ENCODE results near the gene PTCH1.

Gene PTCH1

GRCh38 chr9:95413793-95414192 lies 103.0 kb downstream of the PTCH1 start:
- no peak for TF ChIP-seq CTCF (IDR thresholded peaks at IDR 0.05; ENCODE audit: low read depth, low read length)
- DNase-seq, result no peak
- Histone ChIP-seq H3K4me1 (no peaks in the 10 kb centered on the region), H3K27me3 (no peaks in the 10 kb centered on the region; the same call in 1 of the 2 replicates), H3K9me3 (no peaks in the 10 kb centered on the region), H3K4me3 (ENCODE audit: low read depth, low read length) (no peak overlapping the region), H3K36me3 (no peaks in the 10 kb centered on the region; the same call in 1 of the 2 replicates)

GRCh38 chr9:95411054-95411892 lies 105.5 kb downstream of the PTCH1 start:
- TF ChIP-seq CTCF (IDR thresholded peaks at IDR 0.05; ENCODE audit: low read depth, low read length), result no peak
- no peaks in the 10 kb centered on the region for H3K4me1 ChIP-seq
- no peaks in the 10 kb centered on the region for H3K27me3 ChIP-seq

GRCh38 chr9:95409650-95410426 lies 106.9 kb downstream of the PTCH1 start:
- Histone ChIP-seq H3K4me1 (no peaks in the 10 kb centered on the region), H3K4me3 (ENCODE audit: low read depth, low read length) (no peak overlapping the region)
- TF ChIP-seq CTCF (IDR thresholded peaks at IDR 0.05; ENCODE audit: low read depth, low read length), result no peak

More at GRCh38 chr9:95411054-95411892, 105.5 kb downstream of the PTCH1 start:
- H3K9me3 ChIP-seq, result no peaks in the 10 kb centered on the region
- no peak overlapping the region for H3K4me3 ChIP-seq (ENCODE audit: low read depth, low read length)
- DNase-seq, result no peak
- H3K36me3 ChIP-seq, result no peaks in the 10 kb centered on the region

GRCh38 chr9:95407524-95407923 lies 109.2 kb downstream of the PTCH1 start:
- Histone ChIP-seq H3K4me1 (no peaks in the 10 kb centered on the region), H3K4me3 (ENCODE audit: low read depth, low read length) (no peak overlapping the region), H3K9me3 (no peaks in the 10 kb centered on the region), H3K27me3 (no peaks in the 10 kb centered on the region), H3K36me3 (no peaks in the 10 kb centered on the region)
- no peak for DNase-seq
- no peak for TF ChIP-seq CTCF (IDR thresholded peaks at IDR 0.05; ENCODE audit: low read depth, low read length)

More at GRCh38 chr9:95409650-95410426, 106.9 kb downstream of the PTCH1 start:
- DNase-seq, result no peak
- Histone ChIP-seq H3K27me3 (no peaks in the 10 kb centered on the region), H3K36me3 (no peaks in the 10 kb centered on the region), H3K9me3 (no peaks in the 10 kb centered on the region)

- Histone ChIP-seq H3K4me3 (ENCODE audit: low read depth, low read length) (no peak overlapping the region), H3K9me3 (no peaks in the 10 kb centered on the region), H3K36me3 (no peaks in the 10 kb centered on the region), H3K27me3 (no peaks in the 10 kb centered on the region), H3K4me1 (no peaks in the 10 kb centered on the region)
- no peak for DNase-seq
- TF ChIP-seq CTCF (IDR thresholded peaks at IDR 0.05; ENCODE audit: low read depth, low read length), result no peak
These were observed 110.7 kb downstream of the PTCH1 start for GRCh38 chr9:95406121-95406520.

Measured in BE2C (cell line).